ENCODE results near the gene CRACDL. TPM values are rescaled to one million over a fixed set of nuclear protein-coding genes. Genes with fewer than 3 reads are reported as not detected.

Gene CRACDL
- total and polyA plus RNA-seq, 2 of the 13 experiments (the other 11 are each of a cell fraction or from before 2014, with no cell fraction given), result 0.15 to 0.26 TPM

- TF ChIP-seq CEBPZ (IDR thresholded peaks at IDR 0.05; ENCODE audit: low read length) (no peak), THAP11 (CRISPR knock-in tag; IDR thresholded peaks at IDR 0.05) (no peak), ZNF589 (CRISPR knock-in tag; conservative IDR thresholded peaks at IDR 0.05) (no peak)
Observed at GRCh38 chr2:98802344-98802743, 133.7 kb downstream of the CRACDL start (continued).

- FAIRE-seq, result no peak
- H3K4me1 ChIP-seq (ENCODE audit: insufficient read depth, low read length), result peaks cover 87% of the 10 kb centered on the region
- intact Hi-C loops (cut with micrococcal nuclease; ENCODE audit: unreplicated experiment) (no loop called here), in situ Hi-C loops (cut with HindIII; ENCODE audit: extremely low pct_ligation_motif_present, low pct_unique_long_range_greater_than_20kb) (no loop called here)
- ATAC-seq, result no peak
- TF ChIP-seq RNF219 (CRISPR knock-in tag; IDR thresholded peaks at IDR 0.05) (no peak), PATZ1 (CRISPR knock-in tag; IDR thresholded peaks at IDR 0.05) (no peak), ZNF768 (CRISPR knock-in tag; IDR thresholded peaks at IDR 0.05) (0 out of 2 replicates have a peak, but pooled peaks have one; percentile 36), ZBTB33 (CRISPR knock-in tag; IDR thresholded peaks at IDR 0.05) (peak; percentile 68; the same call in 1 of the 2 replicates), HNRNPL (IDR thresholded peaks at IDR 0.05; ENCODE audit: low read depth, low read length) (0 out of 2 replicates have a peak, but pooled peaks have one; percentile 26), ZNF841 (CRISPR knock-in tag; IDR thresholded peaks at IDR 0.05; ENCODE audit: borderline replicate concordance) (no peak)
- no peaks in the 10 kb centered on the region for H3K27me3 ChIP-seq (ENCODE audit: control insufficient read depth in 1 of 2, insufficient read depth in 2 of 2, low read length in 2 of 2)
- no TSS peak for BruUV-seq (replicated peaks)
- H3K4me2 ChIP-seq (ENCODE audit: low read depth, low read length), result no peak overlapping the region
- no peak overlapping the region for H3K27ac ChIP-seq (ENCODE audit: extremely low read length, insufficient read depth, low read length)
- DNase-seq (ENCODE audit: low spot score), result no peak
- 100% methylated on average over 6 of the region's 15 CpGs for WGBS (ENCODE audit: low lambda C conversion rate)
- ChIA-PET CTCF (ENCODE audit: low intra/inter-chr PET ratio, low total read pairs) (no interaction called here), POLR2A (interaction anchor here (1.2 kb wide), 1 partner anchor 35 kb away, joined by 4 read pairs; no protein-coding TSS in a partner anchor)
- no peaks in the 10 kb centered on the region for H3K79me2 ChIP-seq (ENCODE audit: insufficient read depth, low read length)
- H3K9me3 ChIP-seq (ENCODE audit: low read length), result no peaks in the 10 kb centered on the region
- no peaks in the 10 kb centered on the region for H3K36me3 ChIP-seq (replicated peaks in 1 of 2; ENCODE audit: control insufficient read depth in 1 of 2, insufficient read depth in 2 of 2, low read length in 2 of 2)
- H3K4me3 ChIP-seq (replicated peaks in 1 of 3; ENCODE audit: insufficient read depth in 1 of 3, low read depth in 2 of 3, low read length in 3 of 3), result no peak overlapping the region
- no peak overlapping the region for H2AFZ ChIP-seq (ENCODE audit: low read length)
- no peaks in the 10 kb centered on the region for H4K20me1 ChIP-seq (ENCODE audit: insufficient read depth, low read length)
- H3K9ac ChIP-seq (ENCODE audit: insufficient read depth, low read depth, low read length), result no peak overlapping the region
Observed at GRCh38 chr2:98801921-98802321, 134.1 kb downstream of the CRACDL start.
